Measurements from ENCODE around the gene TAF3.

Gene TAF3

DNA sequence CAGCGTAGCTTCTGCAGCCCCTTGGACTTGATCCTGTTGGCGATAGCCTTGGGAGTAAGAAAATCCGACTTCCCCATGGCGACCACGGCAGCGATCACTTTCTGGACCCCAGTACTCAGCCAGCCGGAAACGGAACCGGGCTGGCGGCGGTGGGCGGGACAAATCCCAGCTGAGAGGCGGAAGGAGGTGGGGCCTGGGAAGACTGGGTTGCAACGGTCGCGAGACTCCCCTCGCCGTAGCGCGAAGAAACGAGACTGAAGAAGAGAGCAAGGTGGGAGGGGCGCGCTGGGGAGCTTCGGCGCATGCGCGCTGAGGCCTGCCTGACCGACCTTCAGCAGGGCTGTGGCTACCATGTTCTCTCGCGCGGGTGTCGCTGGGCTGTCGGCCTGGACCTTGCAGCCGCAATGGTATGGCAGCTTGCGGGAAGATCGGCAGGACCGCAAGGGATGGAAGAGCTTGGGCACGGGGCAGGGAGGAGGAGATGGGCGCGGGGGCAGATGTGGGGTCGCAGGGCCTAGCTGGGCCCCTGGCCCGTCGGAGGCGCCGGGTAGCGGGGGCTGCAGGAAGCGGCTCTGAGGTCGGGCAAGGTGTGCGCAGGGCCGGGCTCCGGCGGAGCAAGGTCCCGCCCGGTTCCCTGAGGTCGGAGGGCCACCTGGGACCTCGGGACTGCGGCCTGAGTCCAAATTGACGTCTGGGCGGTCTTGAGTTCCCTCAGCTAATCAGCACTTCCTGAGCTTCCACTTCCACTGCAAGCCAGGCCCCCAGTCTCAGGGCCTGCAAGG, 30.3 kb upstream of the TAF3 start, which contains the start of the genes ATP5F1C and KIN:
TSS of gene ATP5F1C (plus strand) at position 321 of the 782 bp plus-strand sequence. CDS start at position 352, 31 bp downstream.
TSS of gene KIN (minus strand) at position 137 of the 782 bp plus-strand sequence. CDS start at position 77, 60 bp downstream.
- TF ChIP-seq CTCF (IDR thresholded peaks at IDR 0.05; ENCODE audit: insufficient read depth, missing control alignments) = no peak
- FAIRE-seq = no peak
- DNase-seq (ENCODE audit: insufficient read length, low spot score) = peak; percentile 87

DNA sequence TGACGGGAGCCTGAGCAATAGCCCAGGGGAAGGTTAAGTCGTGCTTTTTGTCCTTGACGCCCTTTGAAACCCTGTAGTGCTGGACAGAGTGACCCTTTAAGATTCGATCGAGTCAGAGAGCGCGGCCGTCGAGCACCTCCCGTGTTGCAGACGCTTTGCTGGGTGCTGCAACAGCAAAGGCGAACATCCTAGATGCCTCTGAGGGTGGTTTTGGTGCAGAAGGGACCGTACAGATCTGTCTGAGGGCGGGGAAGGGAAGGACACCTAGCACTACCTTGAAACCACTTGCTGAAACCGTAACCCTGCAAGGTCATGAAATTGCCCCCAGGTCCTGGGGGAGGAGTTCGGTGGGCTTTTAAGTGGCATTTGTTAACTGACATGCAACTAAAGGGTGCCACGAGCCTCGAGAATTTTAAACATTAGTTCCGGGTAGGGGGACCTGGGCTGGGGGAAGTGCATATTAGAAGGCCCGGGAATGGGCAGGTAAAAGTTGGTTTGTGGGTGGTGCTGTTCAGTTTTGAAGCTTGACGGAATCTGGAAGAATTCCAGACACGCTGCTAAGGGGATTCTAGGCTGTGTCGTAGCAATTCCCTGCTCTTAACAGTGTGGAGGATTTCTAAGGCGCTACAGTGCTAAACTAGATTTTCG, 29.5 kb upstream of the TAF3 start:
- DNase-seq (ENCODE audit: insufficient read length, low spot score) = no peak
- TF ChIP-seq CTCF (IDR thresholded peaks at IDR 0.05; ENCODE audit: insufficient read depth, missing control alignments) = no peak
- FAIRE-seq = no peak

DNA sequence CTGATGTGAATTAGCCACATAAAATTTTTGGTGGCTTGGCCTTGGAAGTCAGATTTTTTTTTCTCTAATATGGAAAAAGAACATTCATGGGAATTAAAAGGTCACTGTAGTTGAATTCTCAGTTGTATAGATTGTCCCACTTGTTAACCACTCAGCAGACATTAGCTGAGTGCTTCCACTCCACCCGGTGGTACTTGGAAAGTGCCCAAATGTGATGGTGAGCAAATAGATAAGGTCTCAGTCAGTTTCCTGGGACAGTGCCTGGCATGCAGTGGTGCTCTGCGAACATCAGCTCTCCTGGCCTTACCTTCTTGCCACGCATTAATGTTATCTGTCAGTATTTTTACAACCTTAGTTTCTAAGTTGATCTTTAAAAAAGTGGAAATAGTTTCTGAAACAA, 28.9 kb upstream of the TAF3 start:
- DNase-seq (ENCODE audit: insufficient read length, low spot score) (no peak), FAIRE-seq (no peak)
- no peak for TF ChIP-seq CTCF (IDR thresholded peaks at IDR 0.05; ENCODE audit: insufficient read depth, missing control alignments)

GRCh38 chr10:7792541-7792940, 25.8 kb upstream of the TAF3 start:
- DNase-seq (ENCODE audit: insufficient read length, low spot score) = no peak
- no peak for FAIRE-seq
- no peak for TF ChIP-seq CTCF (IDR thresholded peaks at IDR 0.05; ENCODE audit: insufficient read depth, missing control alignments)

GRCh38 chr10:7794251-7795026, 23.9 kb upstream of the TAF3 start:
- no peak for FAIRE-seq
- DNase-seq (ENCODE audit: insufficient read length, low spot score) = no peak

DNA sequence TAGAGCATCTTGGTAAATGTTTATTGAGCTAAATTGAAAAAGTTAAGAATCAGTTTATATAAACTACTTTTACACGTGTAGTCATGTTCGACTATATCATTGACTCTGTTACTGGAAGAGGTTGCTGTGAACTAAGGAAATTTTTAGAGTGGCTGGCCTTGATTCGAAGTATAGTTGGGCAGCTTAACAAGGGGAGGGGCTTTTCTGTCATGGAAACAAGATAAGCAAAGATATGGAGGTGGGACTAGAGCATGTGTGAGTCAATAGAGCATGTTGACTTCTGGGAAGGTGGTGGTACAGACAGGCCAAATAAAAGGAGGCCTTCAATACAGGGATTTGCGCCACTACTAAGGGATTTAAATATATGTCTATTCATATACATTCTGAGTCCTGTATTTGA, 22.7 kb upstream of the TAF3 start:
- FAIRE-seq = no peak
- no peak for TF ChIP-seq CTCF (IDR thresholded peaks at IDR 0.05; ENCODE audit: insufficient read depth, missing control alignments)
- DNase-seq (ENCODE audit: insufficient read length, low spot score) = no peak

More at GRCh38 chr10:7794251-7795026, 23.9 kb upstream of the TAF3 start:
- no peak for TF ChIP-seq CTCF (IDR thresholded peaks at IDR 0.05; ENCODE audit: insufficient read depth, missing control alignments)

All from D721Med (cell line).